HEK293T (cell line): ENCODE data around the gene FBXO24.

Source experiments
- CTCF ChIA-PET: fragments of 350-600 bp; formaldehyde crosslinking; extraction: SDS; loops from one replicate; lab custom pipeline; 2021; ENCODE audit warnings: antibody characterized with exemption, inconsistent platforms; lab: Yijun Ruan, JAX
- POLR2A ChIA-PET: fragments of 350-600 bp; formaldehyde crosslinking; extraction: SDS; loops from one replicate; lab custom pipeline; 2020; ENCODE audit warnings: antibody characterized with exemption, inconsistent platforms; lab: Yijun Ruan, JAX
- DNase-seq: peaks from one replicate; pipeline ENCODE4 v3.0.0; 2012; ENCODE audit warnings: mixed read lengths; ENCODE audit errors: extremely low spot score
- ARNT ChIP-seq: fragments of 450-650 bp; IDR thresholded peaks from 2 replicates; pipeline ENCODE4 v1.6.1; 2017; ENCODE audit warnings: mild to moderate bottlenecking
- BHLHE40 ChIP-seq: fragments of 450-650 bp; IDR thresholded peaks from 2 replicates; pipeline ENCODE4 v1.6.1; 2016; ENCODE audit warnings: mild to moderate bottlenecking, moderate library complexity, borderline replicate concordance
- CTBP1 ChIP-seq: fragments of 450-650 bp; IDR thresholded peaks from 2 replicates; pipeline ENCODE4 v1.6.1; 2016; ENCODE audit warnings: borderline replicate concordance
- ELF4 ChIP-seq: fragments of 450-650 bp; IDR thresholded peaks from 2 replicates; pipeline ENCODE4 v1.6.1; 2017; ENCODE audit warnings: antibody characterized with exemption
- FOXA1 ChIP-seq: fragments of 450-650 bp; IDR thresholded peaks from 2 replicates; pipeline ENCODE4 v1.6.1; 2016; ENCODE audit warnings: mild to moderate bottlenecking
- FOXK2 ChIP-seq: fragments of 450-650 bp; IDR thresholded peaks from 2 replicates; pipeline ENCODE4 v1.6.1; 2016; ENCODE audit warnings: mild to moderate bottlenecking
- FOXM1 ChIP-seq: fragments of 450-650 bp; IDR thresholded peaks from 2 replicates; pipeline ENCODE4 v1.6.1; 2017; ENCODE audit warnings: mild to moderate bottlenecking, borderline replicate concordance
- HDGF ChIP-seq: fragments of 450-650 bp; IDR thresholded peaks from 2 replicates; pipeline ENCODE4 v1.6.1; 2017; ENCODE audit warnings: antibody characterized with exemption, borderline replicate concordance
- L3MBTL2 ChIP-seq: fragments of 450-650 bp; conservative IDR thresholded peaks from 2 replicates; pipeline ENCODE4 v1.6.1; 2016; ENCODE audit warnings: mild to moderate bottlenecking
- LEF1 ChIP-seq: fragments of 450-650 bp; IDR thresholded peaks from 2 replicates; pipeline ENCODE4 v1.6.1; 2017; ENCODE audit warnings: mild to moderate bottlenecking, borderline replicate concordance
- NFRKB ChIP-seq: fragments of 450-650 bp; IDR thresholded peaks from 2 replicates; pipeline ENCODE4 v1.6.1; 2016; ENCODE audit warnings: mild to moderate bottlenecking, moderate library complexity
- SP1 ChIP-seq: fragments of 450-650 bp; IDR thresholded peaks from 2 replicates; pipeline ENCODE4 v1.6.1; 2017
- SUZ12 ChIP-seq: fragments of 450-650 bp; IDR thresholded peaks from 2 replicates; pipeline ENCODE4 v1.6.1; 2016; ENCODE audit warnings: mild to moderate bottlenecking
- TARDBP ChIP-seq: fragments of 450-650 bp; IDR thresholded peaks from 2 replicates; pipeline ENCODE4 v1.6.1; 2016
- ZNF384 ChIP-seq: fragments of 450-650 bp; IDR thresholded peaks from 2 replicates; pipeline ENCODE4 v1.6.1; 2016
- TF ChIP-seq, protein P1 (sequence below): fragments of 450-650 bp; IDR thresholded peaks from 2 replicates; pipeline ENCODE4 v1.6.1; 2016

FBXO24 gene

DNA sequence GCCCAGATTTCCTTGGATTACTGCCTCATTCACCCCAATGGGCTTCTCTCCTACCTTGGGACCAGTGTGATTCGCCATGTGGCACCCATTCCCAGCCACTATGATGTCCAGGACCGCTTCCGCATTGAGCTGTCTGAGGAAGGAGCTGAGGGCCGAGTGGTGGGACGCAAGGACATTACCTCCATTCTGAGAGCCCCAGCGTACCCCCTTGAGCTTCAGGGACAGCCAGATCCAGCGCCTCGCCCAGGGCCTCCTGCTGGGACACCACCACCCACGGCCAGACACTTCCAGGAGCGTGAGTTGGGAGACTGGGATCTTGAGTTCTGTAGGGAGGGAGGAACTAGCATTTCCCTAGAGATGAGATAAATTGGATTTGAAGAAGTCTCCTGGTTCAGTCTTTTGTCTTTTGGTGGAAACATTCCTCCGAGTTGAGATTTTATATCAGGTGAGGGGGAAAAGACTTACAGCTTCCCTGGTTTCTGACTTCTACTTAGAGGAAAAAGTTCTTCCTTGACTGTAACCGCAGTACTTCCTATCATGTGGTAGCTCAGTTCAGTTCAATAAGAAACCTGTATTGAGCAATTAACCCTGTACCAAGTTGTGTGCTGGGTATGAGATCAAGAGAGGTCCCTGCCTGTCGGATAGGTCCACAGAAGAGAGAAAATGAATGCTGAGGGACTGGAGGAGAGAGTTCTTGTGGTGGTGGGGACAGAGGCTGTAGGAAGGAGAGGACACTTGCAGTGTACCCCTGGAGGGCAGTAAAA lies 27.5 kb downstream of the FBXO24 start:
- POLR2A ChIA-PET = interaction anchor here (1.2 to 2.3 kb wide), 4 partner anchors 11 to 92 kb away, joined by 3 to 14 read pairs (median 8); partner anchors contain the start of genes FBXO24, PCOLCE and POP7
- TF ChIP-seq LEF1 = no peak
- no peak for TF ChIP-seq SP1
- no peak for TF ChIP-seq NFRKB
- TF ChIP-seq ARNT = no peak
- no peak for TF ChIP-seq FOXA1
- no peak for TF ChIP-seq ELF4
- TF ChIP-seq ZNF384 = no peak
- TF ChIP-seq CTBP1 = no peak
- no peak for TF ChIP-seq SUZ12
- TF ChIP-seq TARDBP = no peak
- no peak for TF ChIP-seq BHLHE40
- no peak for TF ChIP-seq L3MBTL2
- TF ChIP-seq HDGF = no peak
- no peak for TF ChIP-seq FOXM1
- TF ChIP-seq, protein P1, sequence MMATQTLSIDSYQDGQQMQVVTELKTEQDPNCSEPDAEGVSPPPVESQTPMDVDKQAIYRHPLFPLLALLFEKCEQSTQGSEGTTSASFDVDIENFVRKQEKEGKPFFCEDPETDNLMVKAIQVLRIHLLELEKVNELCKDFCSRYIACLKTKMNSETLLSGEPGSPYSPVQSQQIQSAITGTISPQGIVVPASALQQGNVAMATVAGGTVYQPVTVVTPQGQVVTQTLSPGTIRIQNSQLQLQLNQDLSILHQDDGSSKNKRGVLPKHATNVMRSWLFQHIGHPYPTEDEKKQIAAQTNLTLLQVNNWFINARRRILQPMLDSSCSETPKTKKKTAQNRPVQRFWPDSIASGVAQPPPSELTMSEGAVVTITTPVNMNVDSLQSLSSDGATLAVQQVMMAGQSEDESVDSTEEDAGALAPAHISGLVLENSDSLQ = no peak
- TF ChIP-seq FOXK2 = no peak
- DNase-seq = no peak
- CTCF ChIA-PET = interaction anchor here (1.1 to 1.9 kb wide), 6 partner anchors 10 to 113 kb away, joined by 3 to 9 read pairs (median 4); partner anchors contain the start of genes FBXO24 and LRCH4

DNA sequence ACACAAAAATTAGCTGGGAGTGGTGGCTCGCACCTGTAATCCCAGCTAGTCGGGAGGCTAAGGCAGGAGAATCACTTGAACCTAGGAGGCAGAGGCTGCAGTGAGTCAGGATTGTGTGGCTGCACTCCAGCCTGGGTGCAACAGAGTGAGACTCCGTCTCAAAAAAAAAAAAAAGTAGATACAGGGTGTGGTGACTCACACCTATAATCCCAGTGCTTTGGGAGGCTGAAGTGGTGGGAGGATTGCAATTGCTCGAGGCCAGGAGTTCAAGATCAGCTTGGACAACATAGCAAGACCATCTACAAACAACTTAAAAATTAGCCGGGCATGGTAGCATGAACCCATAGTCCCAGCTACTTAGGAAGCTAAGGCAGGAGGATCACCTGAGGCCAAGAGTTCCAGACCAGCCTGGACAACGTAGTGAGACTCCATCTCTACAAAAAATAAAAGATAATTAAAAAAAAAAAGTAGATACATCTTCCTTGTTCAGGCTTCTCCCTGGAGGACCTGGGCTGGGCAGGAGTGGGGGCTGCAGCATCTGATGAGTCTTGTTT lies 28.3 kb downstream of the FBXO24 start:
- ChIA-PET POLR2A (interaction anchor here (1.2 to 1.6 kb wide), 2 partner anchors 12 to 28 kb away, joined by 3 to 7 read pairs; partner anchors contain the start of genes FBXO24 and PCOLCE), CTCF (interaction anchor here (1.1 to 1.2 kb wide), 2 partner anchors 11 to 112 kb away, joined by 3 read pairs; no protein-coding TSS in a partner anchor)
- no peak for DNase-seq
- no peak for TF ChIP-seq NFRKB
- no peak for TF ChIP-seq L3MBTL2
- no peak for TF ChIP-seq ARNT
- no peak for TF ChIP-seq TARDBP
- TF ChIP-seq FOXA1 = no peak
- TF ChIP-seq CTBP1 = no peak
- TF ChIP-seq FOXM1 = no peak
- no peak for TF ChIP-seq ZNF384
- no peak for TF ChIP-seq SUZ12
- TF ChIP-seq SP1 = no peak
- TF ChIP-seq LEF1 = no peak

DNA sequence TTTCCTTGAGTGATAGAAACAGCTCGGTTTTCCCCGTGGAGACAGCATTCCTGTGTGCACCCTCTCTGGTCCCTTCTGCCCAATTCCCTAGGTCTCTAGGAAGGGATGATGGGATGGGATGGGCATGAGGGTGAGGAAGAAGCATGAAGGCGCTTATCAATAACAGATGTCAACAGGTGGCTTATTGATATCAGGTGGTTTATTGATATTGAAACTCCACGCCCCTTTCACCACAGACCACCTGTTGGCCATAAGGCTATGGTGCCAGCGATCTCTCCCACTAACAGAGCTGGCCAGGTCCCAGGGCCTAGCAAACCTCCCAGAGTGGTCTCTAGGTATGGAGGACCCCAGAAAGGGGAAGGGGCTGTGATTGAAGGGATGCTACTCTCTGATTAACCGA lies 34.1 kb downstream of the FBXO24 start:
- CTCF ChIA-PET = interaction anchor here (1.0 to 1.1 kb wide), 2 partner anchors 9 to 60 kb away, joined by 3 to 5 read pairs; no protein-coding TSS in a partner anchor
- POLR2A ChIA-PET = no interaction called here
- DNase-seq = no peak
- TF ChIP-seq ELF4 (no peak), FOXM1 (no peak), HDGF (no peak), LEF1 (no peak), ZNF384 (no peak), ARNT (no peak), NFRKB (no peak), TARDBP (no peak), BHLHE40 (no peak), CTBP1 (no peak), FOXK2 (no peak), SP1 (no peak), SUZ12 (no peak), FOXA1 (no peak)
- TF ChIP-seq, protein P1 = no peak

DNA sequence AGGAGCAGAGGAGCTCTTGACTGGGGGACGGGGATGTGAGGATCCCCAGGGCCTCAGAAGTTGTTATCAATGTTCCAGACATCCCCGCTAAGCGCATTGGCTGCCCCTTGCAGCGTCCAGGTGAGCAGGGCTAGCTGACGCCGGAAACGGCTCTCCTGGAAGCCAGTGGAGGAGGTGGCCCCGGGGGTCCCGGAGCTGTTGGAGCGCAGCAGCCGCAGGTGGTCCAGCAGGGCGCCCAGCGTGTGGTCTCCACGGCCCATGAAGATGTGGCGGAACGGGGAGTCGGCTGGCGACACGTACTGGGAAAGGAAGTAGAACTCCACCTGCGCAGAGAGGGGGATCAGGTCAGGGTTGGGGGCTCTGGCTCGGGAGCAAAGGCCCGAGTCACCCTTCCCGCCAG lies 34.7 kb downstream of the FBXO24 start:
- no peak for DNase-seq
- ChIA-PET POLR2A (no interaction called here), CTCF (interaction anchor here (0.5 to 1.1 kb wide), 3 partner anchors 9 to 61 kb away, joined by 3 to 5 read pairs (median 4); no protein-coding TSS in a partner anchor)
- TF ChIP-seq TARDBP = no peak
- no peak for TF ChIP-seq NFRKB
- TF ChIP-seq ELF4 = no peak
- TF ChIP-seq, protein P1 = no peak
- no peak for TF ChIP-seq FOXM1
- no peak for TF ChIP-seq HDGF
- no peak for TF ChIP-seq CTBP1
- TF ChIP-seq SUZ12 = no peak
- no peak for TF ChIP-seq ZNF384
- no peak for TF ChIP-seq L3MBTL2
- TF ChIP-seq SP1 = no peak
- no peak for TF ChIP-seq BHLHE40
- TF ChIP-seq LEF1 = no peak
- no peak for TF ChIP-seq FOXA1

DNA sequence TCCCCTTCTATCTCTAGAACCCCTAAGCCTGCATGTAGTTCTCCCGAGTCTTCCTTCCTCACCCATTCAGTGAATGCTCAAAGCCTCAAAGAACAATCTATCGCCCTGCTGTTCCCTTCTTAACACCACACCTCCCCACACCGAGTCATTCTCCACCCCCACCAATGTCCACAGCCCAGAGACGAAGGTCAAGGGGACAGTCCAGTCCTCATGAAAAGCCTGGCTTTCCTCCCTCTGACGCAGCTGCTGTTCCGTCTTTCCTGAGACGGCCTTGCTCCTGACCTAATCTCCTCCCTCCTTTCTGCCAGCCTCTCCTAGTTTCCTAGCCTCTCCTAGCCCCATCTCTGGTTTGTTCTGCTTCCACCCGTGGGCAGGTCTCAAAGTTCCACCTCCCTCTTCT lies 35.4 kb downstream of the FBXO24 start:
- DNase-seq = no peak
- CTCF ChIA-PET = no interaction called here
- TF ChIP-seq FOXA1 (no peak), SUZ12 (no peak), NFRKB (no peak), ZNF384 (no peak), BHLHE40 (no peak), LEF1 (no peak), L3MBTL2 (no peak), CTBP1 (no peak), SP1 (no peak)
- POLR2A ChIA-PET = no interaction called here
